Ramos (cell line): Measurements from ENCODE around the gene C10orf105.

Source experiments
- in situ Hi-C: fragments of 300-500 bp; cut with MboI; formaldehyde crosslinking; loops from one replicate; pipeline ENCODE4 v1.14.3; 2022; ENCODE audit warnings: low sequenced_read_pairs; ENCODE audit not compliant: unreplicated experiment

C10orf105 gene

DNA sequence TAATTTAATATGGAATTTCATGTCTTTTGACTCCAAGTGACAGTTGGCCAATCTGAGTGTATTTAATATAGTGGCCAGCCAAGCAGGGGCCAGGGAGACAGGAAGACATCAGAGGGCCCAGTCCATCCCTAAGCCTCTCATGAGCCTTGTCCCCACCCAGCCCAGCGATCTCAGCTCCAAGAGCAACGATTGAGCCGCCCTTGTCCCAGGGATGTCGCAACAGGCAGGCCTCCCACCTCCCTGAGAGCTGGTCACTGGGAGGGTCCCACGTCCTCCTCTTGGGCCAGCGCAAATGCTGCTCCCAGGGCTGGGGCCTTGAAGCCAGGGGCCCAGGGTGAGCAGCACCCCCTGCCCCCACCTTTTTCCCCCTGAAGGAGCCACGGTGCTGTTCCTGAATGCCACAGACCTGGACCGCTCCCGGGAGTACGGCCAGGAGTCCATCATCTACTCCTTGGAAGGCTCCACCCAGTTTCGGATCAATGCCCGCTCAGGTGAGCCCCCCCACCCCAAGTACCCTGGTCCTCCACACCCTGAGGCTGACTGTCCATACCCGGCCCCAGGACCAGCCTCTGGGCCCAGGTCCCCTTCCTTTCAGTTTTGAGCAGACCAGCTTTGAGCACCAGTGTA, 29.4 kb downstream of the C10orf105 start:
- in situ Hi-C loops: no loop called here

DNA sequence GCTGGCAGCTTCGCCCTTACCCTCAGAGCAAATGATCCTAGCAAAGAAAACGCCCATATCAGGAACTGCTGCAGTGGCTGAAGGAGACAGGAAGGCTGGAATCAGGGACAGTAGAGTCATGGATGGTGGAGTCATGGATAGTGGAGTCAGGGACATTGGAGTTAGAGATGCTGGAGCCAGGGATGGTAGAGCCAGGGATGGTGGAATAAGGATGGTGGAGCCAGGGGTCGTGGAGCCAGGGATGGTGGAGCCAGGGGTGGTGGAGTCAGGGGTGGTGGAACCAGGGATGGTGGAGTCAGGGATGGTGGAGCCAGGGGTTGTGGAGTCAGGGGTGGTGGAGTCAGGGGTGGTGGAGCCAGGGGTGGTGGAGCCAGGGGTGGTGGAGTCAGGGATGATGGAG, 31.3 kb downstream of the C10orf105 start:
- in situ Hi-C loops: no loop called here

DNA sequence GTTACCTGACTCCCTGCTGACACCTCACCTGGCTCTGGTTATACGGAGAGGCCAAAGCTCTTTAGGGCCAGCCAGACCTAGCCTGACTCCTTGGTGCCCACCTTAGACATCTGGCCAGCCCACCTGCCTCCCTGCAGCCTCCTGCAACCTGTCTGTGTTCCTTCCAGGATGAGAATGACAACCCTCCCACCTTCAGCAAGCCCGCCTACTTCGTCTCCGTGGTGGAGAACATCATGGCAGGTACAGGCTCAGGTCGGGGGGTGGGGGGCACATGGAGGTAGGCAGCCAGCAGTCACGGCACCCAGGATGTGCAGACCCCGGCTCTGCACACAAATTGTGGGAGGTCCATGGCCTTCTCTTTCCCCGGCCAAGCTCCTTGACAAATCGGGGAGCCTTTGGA, 32.1 kb downstream of the C10orf105 start:
- in situ Hi-C loops: no loop called here

DNA sequence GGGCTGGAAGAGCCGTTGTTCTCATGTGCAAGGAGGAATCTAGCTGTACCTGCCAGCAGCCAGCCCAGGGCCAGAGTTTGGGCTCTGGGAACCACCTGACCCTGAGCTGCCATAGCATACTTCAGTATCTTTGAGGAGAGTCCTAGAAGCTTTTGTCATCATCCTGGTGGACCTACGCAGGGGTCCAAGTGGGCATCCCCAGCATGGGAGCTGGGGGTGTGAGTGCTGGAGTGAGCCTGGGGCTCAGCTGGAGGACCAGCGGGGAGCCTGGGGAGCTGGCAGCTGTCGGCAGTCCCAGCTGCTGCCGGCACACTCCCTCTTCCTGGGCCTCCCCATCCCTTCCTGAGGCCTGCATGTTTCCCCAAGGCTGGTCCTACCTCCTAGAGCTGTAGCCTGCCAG, 32.5 kb downstream of the C10orf105 start:
- in situ Hi-C loops: no loop called here

DNA sequence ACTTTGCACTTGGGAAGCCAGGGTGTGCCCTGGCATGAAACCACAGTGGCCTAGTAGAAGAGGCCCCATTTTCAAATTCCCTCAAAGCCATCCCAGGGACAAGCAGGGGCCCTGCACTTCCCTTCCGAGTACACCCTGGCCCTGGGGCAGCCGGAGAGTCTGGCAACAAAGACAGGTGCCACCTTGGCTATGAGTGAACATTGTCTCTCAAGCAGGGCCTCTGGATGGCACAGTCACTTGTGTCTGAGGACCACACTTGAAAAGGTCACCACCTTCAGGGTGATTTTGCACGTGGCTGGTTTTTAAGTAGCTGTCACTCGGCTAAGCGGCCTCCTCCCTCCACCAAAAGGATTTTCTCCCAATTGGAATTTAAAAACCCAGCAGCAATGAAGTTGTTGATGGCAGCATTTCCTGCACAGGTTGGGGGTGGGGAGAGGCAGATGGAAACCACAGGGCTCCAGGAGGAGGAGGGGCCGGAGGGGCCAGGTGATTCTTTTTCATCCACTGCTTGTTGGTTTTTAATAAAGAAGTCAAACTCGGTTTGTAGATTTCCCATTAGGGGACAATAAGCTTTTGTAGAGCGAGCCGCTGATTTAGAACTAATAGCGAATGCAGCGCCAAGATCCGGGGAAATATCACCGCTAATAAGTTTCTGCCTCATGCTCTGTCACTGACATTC, 33.9 kb downstream of the C10orf105 start:
- in situ Hi-C loops: no loop called here

DNA sequence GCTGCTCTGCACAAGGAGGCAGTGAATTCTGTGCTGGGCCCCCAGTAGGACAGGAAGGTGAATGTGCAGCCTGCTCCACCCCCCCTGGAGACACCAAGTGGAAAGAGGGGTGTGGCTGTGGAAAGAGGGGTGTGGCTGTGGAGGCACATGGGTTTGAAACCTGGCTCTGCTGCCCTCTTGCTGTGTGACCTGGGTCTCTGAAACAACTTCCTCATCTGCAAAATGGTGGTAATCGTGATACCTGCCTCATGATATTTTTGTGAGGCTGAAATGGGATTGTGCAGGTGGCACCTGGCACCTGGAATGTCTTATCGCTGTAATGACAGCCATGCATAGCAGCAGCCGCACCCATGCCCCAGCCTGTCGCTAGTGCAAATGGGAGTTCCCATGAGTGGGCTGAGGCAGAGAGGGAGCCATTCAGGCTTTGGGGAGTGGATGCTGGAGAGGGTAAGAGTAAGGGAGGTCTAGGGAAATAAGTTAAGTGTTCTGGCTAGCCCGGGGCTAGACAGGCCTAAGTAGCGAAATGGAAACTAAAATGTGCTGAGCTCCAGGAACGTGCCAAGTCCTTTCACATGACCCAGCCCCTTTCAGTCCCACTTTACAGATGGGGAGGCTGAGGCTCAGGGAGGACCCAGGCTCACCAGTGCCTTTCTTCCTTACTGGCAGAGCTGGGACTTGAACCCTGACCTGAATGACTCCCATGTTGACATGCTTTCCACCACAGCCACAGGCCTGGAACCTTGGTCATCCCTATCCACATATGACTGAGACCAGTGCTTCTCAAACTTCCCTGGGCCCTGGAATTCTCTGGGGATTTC, 35.0 kb downstream of the C10orf105 start:
- in situ Hi-C loops: no loop called here

DNA sequence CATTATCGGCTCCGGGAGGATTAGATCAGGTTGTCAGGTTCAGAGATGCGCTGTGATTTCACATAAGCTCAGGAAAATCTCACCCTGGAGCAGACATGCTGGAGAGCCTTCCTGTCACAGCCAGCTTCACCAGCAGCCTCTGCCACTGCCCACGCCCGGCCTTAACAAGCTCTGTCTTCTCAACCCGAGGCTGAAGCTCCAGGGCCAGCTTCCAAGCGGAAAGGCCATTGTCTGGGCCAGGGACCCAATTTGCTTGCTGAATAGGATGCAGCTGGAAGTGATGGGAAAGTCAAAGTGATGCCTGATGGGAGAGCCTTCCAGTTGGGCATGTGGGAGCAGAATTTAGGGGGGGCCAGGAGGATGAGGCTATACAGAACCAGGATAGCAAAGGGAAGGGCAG, 36.3 kb downstream of the C10orf105 start:
- in situ Hi-C loops: no loop called here

DNA sequence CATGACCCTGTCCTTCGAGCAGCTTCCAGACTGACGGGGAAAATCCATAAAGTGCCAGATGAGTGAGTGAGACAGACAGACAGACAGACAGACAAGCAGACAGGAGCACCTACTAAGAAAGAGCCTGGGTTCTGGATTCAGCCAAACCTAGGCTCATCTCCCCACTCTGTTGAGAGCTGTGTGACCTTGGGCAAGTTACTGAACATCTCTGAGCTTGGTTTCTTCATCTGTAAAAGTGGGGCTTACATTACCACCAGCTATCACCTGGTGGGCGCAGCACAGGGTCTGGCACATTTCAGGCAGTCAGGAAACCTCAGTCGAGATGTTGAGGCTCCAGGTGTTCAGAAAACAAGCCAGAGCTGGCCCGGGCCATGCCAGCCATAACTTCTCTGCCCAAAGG, 37.6 kb downstream of the C10orf105 start:
- in situ Hi-C loops: no loop called here

DNA sequence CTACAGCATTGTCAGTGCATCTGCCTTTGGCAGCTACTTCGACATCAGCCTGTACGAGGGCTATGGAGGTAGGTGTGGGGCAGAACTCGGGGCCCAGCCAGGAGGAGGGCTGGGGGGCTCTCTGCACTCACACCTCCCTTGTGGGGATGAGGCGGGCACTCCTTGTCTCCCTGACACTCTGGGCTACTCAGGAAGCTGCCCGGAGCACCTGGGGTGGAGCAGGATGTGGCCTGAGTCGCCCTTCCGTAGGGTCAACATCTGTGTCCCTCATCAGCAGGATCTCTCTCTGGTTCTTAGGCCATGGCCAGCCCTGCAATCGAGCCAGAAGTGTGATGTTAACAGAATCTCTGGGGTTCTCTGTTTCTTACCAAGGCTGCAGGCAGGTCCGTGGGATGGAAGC, 40.2 kb downstream of the C10orf105 start:
- in situ Hi-C loops: no loop called here

DNA sequence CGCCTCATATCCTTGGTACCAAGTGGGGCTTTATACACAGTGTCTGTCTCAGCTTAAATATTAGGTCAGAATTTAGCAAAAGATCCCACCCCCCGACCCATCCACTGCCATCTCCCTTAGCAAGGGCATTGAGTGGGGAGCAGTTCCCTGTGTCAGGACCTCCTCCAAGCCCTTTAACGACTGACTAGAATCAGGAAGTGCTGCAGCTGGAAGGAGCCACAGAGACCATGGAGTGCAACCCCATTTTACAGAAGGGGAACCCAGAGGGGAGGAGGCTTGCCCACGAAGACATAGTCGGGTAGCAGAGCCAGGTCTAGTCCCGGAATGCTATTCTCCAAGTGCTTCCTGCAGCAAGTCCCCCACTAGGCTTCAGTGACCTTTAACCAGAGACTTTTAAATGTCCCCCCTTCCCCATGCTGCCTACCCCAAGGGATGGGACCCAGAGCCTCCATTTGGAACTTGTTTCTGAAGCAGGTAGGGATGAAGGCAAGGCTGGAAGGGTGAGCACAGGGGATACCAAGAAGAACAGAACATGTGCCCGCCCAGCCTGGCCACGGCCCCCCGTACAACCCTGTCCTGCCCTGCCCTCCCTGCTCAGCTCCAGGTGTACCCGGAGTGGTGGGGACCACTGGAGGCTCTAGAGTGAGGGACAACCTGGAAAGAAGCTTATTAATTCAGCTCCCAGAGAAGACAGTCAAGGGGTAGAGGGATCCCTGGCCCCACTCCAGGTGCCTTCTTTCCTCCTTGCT, 41.3 kb downstream of the C10orf105 start:
- in situ Hi-C loops: no loop called here

DNA sequence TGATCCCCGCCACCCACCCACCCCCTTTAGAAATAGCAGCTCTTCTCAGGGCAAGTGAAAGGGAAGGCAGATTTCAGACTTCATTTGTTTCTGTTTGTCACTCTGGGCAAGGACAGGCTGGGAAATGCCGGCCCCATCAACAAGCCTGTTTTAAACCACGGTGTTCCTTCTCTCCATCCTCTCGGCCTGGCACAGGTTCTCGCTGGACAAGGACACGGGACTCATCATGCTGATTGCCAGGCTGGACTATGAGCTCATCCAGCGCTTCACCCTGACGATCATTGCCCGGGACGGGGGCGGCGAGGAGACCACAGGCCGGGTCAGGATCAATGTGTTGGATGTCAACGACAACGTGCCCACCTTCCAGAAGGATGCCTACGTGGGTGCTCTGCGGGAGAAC, 42.3 kb downstream of the C10orf105 start:
- in situ Hi-C loops: no loop called here

DNA sequence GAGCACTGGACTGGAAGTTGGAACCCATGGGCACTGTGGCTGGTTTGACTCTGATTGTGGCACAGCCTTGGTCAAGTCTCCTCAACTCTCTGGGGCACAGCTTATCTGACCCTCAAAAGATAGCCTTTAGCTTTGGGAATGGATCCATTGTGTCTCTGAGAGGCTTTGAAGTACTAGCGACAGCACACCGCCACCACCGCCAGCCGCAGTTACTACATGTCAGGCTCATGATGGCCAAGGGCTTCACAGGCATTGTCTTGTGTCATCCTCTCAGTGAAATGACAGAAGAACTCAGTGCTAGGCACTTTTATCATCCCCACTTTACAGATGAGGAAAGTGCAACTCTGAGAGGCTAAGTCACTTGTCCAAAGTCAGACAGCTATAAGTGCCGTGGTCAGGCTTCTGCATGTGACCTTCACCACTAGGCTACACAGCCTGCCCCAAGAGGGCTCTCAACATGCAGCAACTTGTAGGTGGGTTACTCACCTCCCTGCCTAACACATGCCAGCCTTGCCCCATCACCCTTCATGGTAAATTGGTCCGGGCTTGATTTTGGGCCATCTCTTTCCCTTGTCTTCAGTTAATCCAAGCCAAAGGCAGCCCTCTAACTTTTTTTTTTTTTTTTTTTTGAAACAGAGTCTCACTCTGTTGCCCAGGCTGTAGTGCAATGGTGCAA, 44.1 kb downstream of the C10orf105 start:
- in situ Hi-C loops: no loop called here

DNA sequence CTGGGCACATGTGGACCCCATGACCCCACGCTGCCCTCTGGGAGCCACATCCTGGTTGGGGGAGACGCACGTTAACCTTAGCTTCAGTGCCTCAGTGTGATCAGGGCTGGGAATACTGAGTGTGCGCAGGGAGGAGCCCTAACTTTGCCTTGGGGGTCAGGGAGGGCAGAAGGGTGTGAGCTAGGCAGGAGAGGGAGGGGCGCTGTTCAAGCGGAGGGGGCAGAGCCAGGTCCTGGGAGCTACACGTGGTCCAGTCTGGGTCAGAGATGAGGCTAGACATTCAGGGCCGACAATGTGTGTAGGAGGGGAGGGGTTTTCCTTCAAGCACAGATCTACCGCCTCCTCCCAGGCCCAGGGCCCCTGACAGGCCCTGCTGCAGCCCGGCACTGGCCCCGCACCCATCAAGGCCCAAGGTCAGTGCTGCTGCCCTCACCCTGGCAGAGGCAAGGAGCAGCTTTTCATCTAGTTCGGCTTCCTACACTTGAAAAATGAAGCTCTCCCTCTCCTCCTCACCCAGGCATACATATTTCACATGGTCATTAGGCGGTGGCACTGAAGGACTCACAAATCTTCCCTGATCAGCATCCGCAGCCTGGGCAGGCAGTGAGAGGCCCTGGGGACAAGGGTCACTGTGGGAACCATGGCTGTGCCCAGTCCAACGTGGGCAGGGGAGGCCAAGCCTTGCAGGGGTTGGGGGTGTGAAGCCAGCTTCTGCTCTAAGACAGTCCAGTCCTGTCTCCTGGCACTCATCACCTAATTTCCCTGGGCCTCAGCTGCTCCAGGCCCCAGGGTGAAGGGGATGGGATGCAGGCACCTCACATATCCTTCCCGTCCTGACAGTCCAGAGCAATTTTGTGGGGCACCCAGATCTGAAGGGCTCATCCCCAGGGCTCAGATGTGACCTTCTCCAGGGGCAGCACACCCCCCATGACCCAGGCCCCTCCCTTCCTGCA, 47.3 kb downstream of the C10orf105 start:
- in situ Hi-C loops: no loop called here

DNA sequence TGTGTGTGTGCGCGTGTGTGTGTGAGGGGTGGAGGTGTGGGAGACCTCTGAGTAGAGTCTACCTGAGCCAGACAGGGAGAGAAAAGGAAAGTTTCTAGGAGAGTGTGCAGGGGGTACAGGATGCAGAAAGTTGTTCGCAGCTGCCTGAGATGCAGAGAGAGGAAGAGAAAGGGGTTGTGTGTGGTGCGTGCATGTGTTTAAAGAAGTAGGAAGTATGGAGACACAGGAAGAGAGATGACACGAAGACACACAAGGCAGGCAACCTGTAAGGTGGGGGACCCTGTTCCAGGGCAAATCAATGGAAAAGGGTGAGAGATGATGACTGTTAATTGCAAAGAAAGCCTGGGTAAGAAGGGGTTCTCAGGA, 52.2 kb downstream of the C10orf105 start:
- in situ Hi-C loops: no loop called here

DNA sequence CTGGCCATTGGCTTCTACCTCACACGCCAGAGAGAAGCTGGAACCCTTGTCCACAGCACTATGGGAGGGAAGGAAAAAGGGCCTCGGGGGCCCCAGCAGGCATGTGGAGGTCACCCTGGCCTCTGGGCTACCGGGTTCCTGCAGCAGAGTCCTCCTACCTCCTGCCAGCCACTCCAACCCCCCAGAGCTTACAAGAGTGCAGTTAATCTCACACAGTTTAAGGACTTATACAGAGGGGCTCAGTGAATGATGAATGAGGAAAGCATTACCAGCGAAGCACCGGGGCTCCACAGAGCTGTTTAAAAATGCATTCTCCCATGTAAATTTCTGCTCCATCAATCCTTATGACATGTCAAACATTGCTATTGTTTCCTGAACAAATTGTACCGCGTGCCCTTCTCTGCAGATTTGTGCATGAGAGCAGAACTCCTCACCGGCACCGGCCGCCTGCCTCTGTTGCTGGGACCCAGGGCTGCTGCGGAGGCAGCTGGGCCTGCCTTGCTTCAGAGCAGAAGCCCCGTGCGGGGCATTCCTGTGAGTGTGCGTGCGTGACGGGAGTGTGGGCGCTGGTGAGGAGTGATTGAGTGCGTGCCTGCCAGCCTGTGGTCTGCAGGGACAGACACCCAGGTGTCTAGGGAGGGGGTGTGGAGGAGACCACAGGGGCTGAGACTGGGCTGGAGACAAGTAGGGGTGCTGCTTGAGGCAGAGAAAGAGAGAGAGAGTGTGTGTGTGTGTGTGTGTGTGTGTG, 52.8 kb downstream of the C10orf105 start:
- in situ Hi-C loops: no loop called here

DNA sequence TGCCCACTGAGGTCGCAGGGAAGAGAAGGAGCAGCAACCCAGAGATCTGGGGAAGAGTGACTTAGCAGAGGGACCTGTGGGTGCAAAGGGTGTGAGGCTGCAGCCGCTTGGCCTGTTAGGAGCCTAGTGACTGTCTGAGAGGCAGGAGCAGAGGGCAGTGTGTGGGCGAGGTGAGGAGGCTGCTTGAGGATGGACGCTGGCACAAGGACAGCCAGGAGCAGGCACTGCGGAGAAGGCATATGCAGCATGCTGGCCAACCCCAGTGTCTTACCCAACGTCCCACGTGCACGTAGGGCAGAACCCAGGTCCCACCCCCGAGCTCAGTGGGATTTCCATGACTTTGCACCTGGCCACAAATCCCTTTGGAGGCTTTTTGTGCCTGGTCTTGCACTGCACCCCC, 54.1 kb downstream of the C10orf105 start:
- in situ Hi-C loops: no loop called here

DNA sequence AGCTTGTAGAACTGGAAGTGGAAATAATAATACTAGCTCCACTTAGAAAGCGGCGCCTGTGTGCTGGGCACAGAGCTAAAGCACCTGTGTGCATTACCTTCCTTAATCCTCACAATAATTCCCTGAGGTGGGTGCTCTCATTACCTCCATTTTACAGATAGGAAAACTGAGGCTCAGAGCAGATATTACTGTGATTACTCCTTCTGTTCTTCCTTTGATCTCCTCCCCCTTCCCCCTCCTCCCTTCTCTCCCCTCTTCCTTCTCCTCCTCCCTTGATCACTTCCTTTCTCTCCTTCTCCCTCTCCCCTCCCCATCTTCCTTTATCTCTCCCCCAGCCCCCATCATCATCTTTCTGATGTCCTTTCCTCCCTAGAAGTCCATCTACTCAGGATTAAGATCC, 55.0 kb downstream of the C10orf105 start:
- in situ Hi-C loops: no loop called here

DNA sequence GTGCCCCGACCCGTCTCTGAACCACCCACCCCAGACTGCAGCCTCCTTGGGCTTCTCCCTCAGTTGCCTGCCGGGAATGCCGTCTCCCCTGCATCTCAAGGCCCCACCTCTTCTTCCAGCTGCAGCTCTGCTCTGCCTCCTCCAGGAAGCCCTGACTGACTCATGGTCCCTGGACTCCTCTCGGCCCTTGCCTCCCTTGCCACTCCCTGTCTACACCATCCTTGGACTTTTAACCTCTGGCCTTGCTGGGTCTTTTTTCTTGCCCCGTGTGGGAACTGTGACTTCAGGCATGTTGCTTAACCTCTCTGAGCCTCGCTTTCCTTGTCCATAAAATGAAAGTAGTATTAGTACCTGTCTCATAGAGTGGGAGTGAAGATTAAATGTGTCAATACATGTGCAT, 56.3 kb downstream of the C10orf105 start:
- in situ Hi-C loops: no loop called here
